GM23338 (cell line): ENCODE data around the gene GALNT16.

Experiments used
- EZH2phosphoT487 ChIP-seq: fragments of 200-600 bp; sonication (generic); IDR thresholded peaks from one replicate; pipeline ENCODE4 v1.8.1; 2018; ENCODE audit warnings: antibody characterized with exemption; ENCODE audit not compliant: unreplicated experiment
- TF ChIP-seq, protein P1 (sequence below), 2 experiments: fragments of 200-600 bp in 1 of 2; sonication (generic) in 1 of 2; conservative IDR thresholded peaks; 2 replicates each; pipeline versions ENCODE4 v1.5.1 to v1.6.1; 2016 to 2017; ENCODE audit warnings: antibody characterized with exemption in 2 of 2, low read depth in 2 of 2, mild to moderate bottlenecking in 2 of 2, moderate library complexity in 1 of 2

DNA sequence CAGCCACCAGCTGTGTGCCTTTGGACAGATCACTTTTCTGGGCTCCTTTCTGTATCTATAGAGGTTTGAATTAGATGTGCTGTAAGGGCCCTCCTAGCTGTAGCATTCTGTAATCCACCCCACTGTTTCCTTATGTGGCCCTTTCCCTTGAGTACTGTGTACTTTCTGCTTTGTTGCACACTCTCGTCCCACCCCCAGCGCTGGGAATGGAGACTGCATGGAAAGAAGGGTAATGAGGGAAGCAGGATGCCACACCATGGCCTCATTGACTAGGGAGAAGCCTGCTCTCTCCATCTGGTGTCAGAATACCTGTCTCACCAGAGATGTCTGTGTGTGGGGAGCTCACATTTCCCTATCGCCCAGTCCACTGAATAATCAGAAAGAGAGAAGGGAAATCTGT, 13.6 kb upstream of the GALNT16 start:
- TF ChIP-seq, protein P1, sequence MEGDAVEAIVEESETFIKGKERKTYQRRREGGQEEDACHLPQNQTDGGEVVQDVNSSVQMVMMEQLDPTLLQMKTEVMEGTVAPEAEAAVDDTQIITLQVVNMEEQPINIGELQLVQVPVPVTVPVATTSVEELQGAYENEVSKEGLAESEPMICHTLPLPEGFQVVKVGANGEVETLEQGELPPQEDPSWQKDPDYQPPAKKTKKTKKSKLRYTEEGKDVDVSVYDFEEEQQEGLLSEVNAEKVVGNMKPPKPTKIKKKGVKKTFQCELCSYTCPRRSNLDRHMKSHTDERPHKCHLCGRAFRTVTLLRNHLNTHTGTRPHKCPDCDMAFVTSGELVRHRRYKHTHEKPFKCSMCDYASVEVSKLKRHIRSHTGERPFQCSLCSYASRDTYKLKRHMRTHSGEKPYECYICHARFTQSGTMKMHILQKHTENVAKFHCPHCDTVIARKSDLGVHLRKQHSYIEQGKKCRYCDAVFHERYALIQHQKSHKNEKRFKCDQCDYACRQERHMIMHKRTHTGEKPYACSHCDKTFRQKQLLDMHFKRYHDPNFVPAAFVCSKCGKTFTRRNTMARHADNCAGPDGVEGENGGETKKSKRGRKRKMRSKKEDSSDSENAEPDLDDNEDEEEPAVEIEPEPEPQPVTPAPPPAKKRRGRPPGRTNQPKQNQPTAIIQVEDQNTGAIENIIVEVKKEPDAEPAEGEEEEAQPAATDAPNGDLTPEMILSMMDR (conservative IDR thresholded peaks at IDR 0.05; ENCODE audit: low read depth in 2 of 2) = no peak
- TF ChIP-seq EZH2phosphoT487 = no peak
